Mammary epithelial cell (primary cell): Measurements from ENCODE around the gene PTGFR.

ENCODE experiments used
- CTCF ChIP-seq, 2 donors: IDR thresholded peaks in 1 of 2; conservative IDR thresholded peaks in 1 of 2; 2 replicates each; pipeline ENCODE4 v1.5.1; 2011 to 2012; ENCODE audit warnings: inconsistent platforms in 2 of 2, low read length in 2 of 2, mild to moderate bottlenecking in 2 of 2, control low read depth in 1 of 2, low read depth in 1 of 2; ENCODE audit not compliant: insufficient read depth in 1 of 2; ENCODE audit errors: extremely low read depth in 1 of 2
- EZH2 ChIP-seq: IDR thresholded peaks from 2 replicates; pipeline ENCODE4 v1.6.1; 2012; ENCODE audit warnings: low read length, inconsistent platforms, borderline replicate concordance

- TF ChIP-seq CTCF (conservative IDR thresholded peaks at IDR 0.05 in 1 of 2, IDR thresholded peaks at IDR 0.05 in 1 of 2; ENCODE audit: extremely low read depth in 1 of 2, insufficient read depth in 1 of 2, low read depth in 1 of 2, low read length in 2 of 2) = no peak
- TF ChIP-seq EZH2 = no peak
Observed at GRCh38 chr1:78540048-78540447, 49.3 kb downstream of the PTGFR start.
